ENCODE results near the gene GMPPB.

Gene GMPPB

GRCh38 chr3:49714728-49715550 is 8.8 kb downstream of the GMPPB start:
- H3K4me3 ChIP-seq (ENCODE audit: insufficient read depth, low read depth, low read length), result no peak overlapping the region
- H3K4me1 ChIP-seq (ENCODE audit: control insufficient read depth, insufficient read depth, low read length), result no peaks in the 10 kb centered on the region

GRCh38 chr3:49713336-49714105 is 10.2 kb downstream of the GMPPB start:
- Histone ChIP-seq H3K27me3 (ENCODE audit: control insufficient read depth, insufficient read depth, low read length, poor library complexity, severe bottlenecking) (no peaks in the 10 kb centered on the region), H3K36me3 (ENCODE audit: control insufficient read depth, insufficient read depth, low read length) (no peaks in the 10 kb centered on the region), H3K9me3 (ENCODE audit: control insufficient read depth, low read length) (no peaks in the 10 kb centered on the region), H3K27ac (ENCODE audit: insufficient read depth, low read depth, low read length, poor library complexity, severe bottlenecking) (no peak overlapping the region), H3K4me1 (ENCODE audit: control insufficient read depth, insufficient read depth, low read length) (no peaks in the 10 kb centered on the region), H3K4me3 (ENCODE audit: insufficient read depth, low read depth, low read length) (no peak overlapping the region)
- 96% methylated on average over 25 of the region's 25 CpGs for whole genome bisulfite sequencing, 2 experiments

More at GRCh38 chr3:49714728-49715550, 8.8 kb downstream of the GMPPB start:
- no peaks in the 10 kb centered on the region for H3K36me3 ChIP-seq (ENCODE audit: control insufficient read depth, insufficient read depth, low read length)
- no peaks in the 10 kb centered on the region for H3K27me3 ChIP-seq (ENCODE audit: control insufficient read depth, insufficient read depth, low read length, poor library complexity, severe bottlenecking)
- 91 to 92% methylated on average over 13 of the region's 13 CpGs for WGBS, 2 experiments
- no peak overlapping the region for H3K27ac ChIP-seq (ENCODE audit: insufficient read depth, low read depth, low read length, poor library complexity, severe bottlenecking)
- H3K9me3 ChIP-seq (ENCODE audit: control insufficient read depth, low read length), result no peaks in the 10 kb centered on the region

GRCh38 chr3:49712631-49713317 is 11.0 kb downstream of the GMPPB start:
- no peaks in the 10 kb centered on the region for H3K36me3 ChIP-seq (ENCODE audit: control insufficient read depth, insufficient read depth, low read length)
- H3K27ac ChIP-seq (ENCODE audit: insufficient read depth, low read depth, low read length, poor library complexity, severe bottlenecking), result no peak overlapping the region
- no peaks in the 10 kb centered on the region for H3K27me3 ChIP-seq (ENCODE audit: control insufficient read depth, insufficient read depth, low read length, poor library complexity, severe bottlenecking)
- H3K9me3 ChIP-seq (ENCODE audit: control insufficient read depth, low read length), result no peaks in the 10 kb centered on the region
- no peaks in the 10 kb centered on the region for H3K4me1 ChIP-seq (ENCODE audit: control insufficient read depth, insufficient read depth, low read length)
- H3K4me3 ChIP-seq (ENCODE audit: insufficient read depth, low read depth, low read length), result no peak overlapping the region
- WGBS, 2 experiments, result 80 to 83% methylated on average over 7 of the region's 7 CpGs

- WGBS, 2 experiments, result 95 to 96% methylated on average over 11 of the region's 11 CpGs
- no peaks in the 10 kb centered on the region for H3K36me3 ChIP-seq (ENCODE audit: control insufficient read depth, insufficient read depth, low read length)
- H3K27me3 ChIP-seq (ENCODE audit: control insufficient read depth, insufficient read depth, low read length, poor library complexity, severe bottlenecking), result no peaks in the 10 kb centered on the region
- no peak overlapping the region for H3K27ac ChIP-seq (ENCODE audit: insufficient read depth, low read depth, low read length, poor library complexity, severe bottlenecking)
- H3K4me1 ChIP-seq (ENCODE audit: control insufficient read depth, insufficient read depth, low read length), result no peaks in the 10 kb centered on the region
- H3K4me3 ChIP-seq (ENCODE audit: insufficient read depth, low read depth, low read length), result no peak overlapping the region
- H3K9me3 ChIP-seq (ENCODE audit: control insufficient read depth, low read length), result no peaks in the 10 kb centered on the region
These were observed 11.6 kb downstream of the GMPPB start for GRCh38 chr3:49712166-49712565.

GRCh38 chr3:49711489-49711888 is 12.3 kb downstream of the GMPPB start:
- no peaks in the 10 kb centered on the region for H3K27me3 ChIP-seq (ENCODE audit: control insufficient read depth, insufficient read depth, low read length, poor library complexity, severe bottlenecking)
- no peak overlapping the region for H3K4me3 ChIP-seq (ENCODE audit: insufficient read depth, low read depth, low read length)
- H3K27ac ChIP-seq (ENCODE audit: insufficient read depth, low read depth, low read length, poor library complexity, severe bottlenecking), result no peak overlapping the region
- H3K9me3 ChIP-seq (ENCODE audit: control insufficient read depth, low read length), result no peaks in the 10 kb centered on the region
- H3K36me3 ChIP-seq (ENCODE audit: control insufficient read depth, insufficient read depth, low read length), result no peaks in the 10 kb centered on the region
- WGBS, 2 experiments, result 91 to 94% methylated on average over 5 of the region's 5 CpGs
- H3K4me1 ChIP-seq (ENCODE audit: control insufficient read depth, insufficient read depth, low read length), result no peaks in the 10 kb centered on the region

- Histone ChIP-seq H3K36me3 (ENCODE audit: control insufficient read depth, insufficient read depth, low read length) (no peaks in the 10 kb centered on the region), H3K27ac (ENCODE audit: insufficient read depth, low read depth, low read length, poor library complexity, severe bottlenecking) (no peak overlapping the region), H3K27me3 (ENCODE audit: control insufficient read depth, insufficient read depth, low read length, poor library complexity, severe bottlenecking) (no peaks in the 10 kb centered on the region), H3K4me1 (ENCODE audit: control insufficient read depth, insufficient read depth, low read length) (no peaks in the 10 kb centered on the region), H3K9me3 (ENCODE audit: control insufficient read depth, low read length) (no peaks in the 10 kb centered on the region), H3K4me3 (ENCODE audit: insufficient read depth, low read depth, low read length) (no peak overlapping the region)
- 96% methylated on average over 7 to 8 of the region's 8 CpGs for WGBS, 2 experiments
These were observed 13.9 kb downstream of the GMPPB start for GRCh38 chr3:49709852-49710251.

GRCh38 chr3:49707113-49707480 is 16.7 kb downstream of the GMPPB start:
- H3K27ac ChIP-seq (ENCODE audit: insufficient read depth, low read depth, low read length, poor library complexity, severe bottlenecking), result no peak overlapping the region
- H3K27me3 ChIP-seq (ENCODE audit: control insufficient read depth, insufficient read depth, low read length, poor library complexity, severe bottlenecking), result no peaks in the 10 kb centered on the region
- 89 to 94% methylated on average over 4 of the region's 4 CpGs for WGBS, 2 experiments
- H3K4me1 ChIP-seq (ENCODE audit: control insufficient read depth, insufficient read depth, low read length), result no peaks in the 10 kb centered on the region
- no peak overlapping the region for H3K4me3 ChIP-seq (ENCODE audit: insufficient read depth, low read depth, low read length)
- no peaks in the 10 kb centered on the region for H3K9me3 ChIP-seq (ENCODE audit: control insufficient read depth, low read length)
- peaks cover 8% of the 10 kb centered on the region for H3K36me3 ChIP-seq (ENCODE audit: control insufficient read depth, insufficient read depth, low read length)

GRCh38 chr3:49706456-49707112 is 17.2 kb downstream of the GMPPB start:
- Histone ChIP-seq H3K4me3 (ENCODE audit: insufficient read depth, low read depth, low read length) (no peak overlapping the region), H3K27ac (ENCODE audit: insufficient read depth, low read depth, low read length, poor library complexity, severe bottlenecking) (no peak overlapping the region), H3K27me3 (ENCODE audit: control insufficient read depth, insufficient read depth, low read length, poor library complexity, severe bottlenecking) (no peaks in the 10 kb centered on the region), H3K4me1 (ENCODE audit: control insufficient read depth, insufficient read depth, low read length) (no peaks in the 10 kb centered on the region), H3K36me3 (ENCODE audit: control insufficient read depth, insufficient read depth, low read length) (peaks cover 8% of the 10 kb centered on the region), H3K9me3 (ENCODE audit: control insufficient read depth, low read length) (no peaks in the 10 kb centered on the region)
- WGBS, 2 experiments, result 93% methylated on average over 9 of the region's 9 CpGs

- H3K4me1 ChIP-seq (ENCODE audit: control insufficient read depth, insufficient read depth, low read length), result peaks cover 6% of the 10 kb centered on the region
- H3K36me3 ChIP-seq (ENCODE audit: control insufficient read depth, insufficient read depth, low read length), result peaks cover 8% of the 10 kb centered on the region
- H3K9me3 ChIP-seq (ENCODE audit: control insufficient read depth, low read length), result no peaks in the 10 kb centered on the region
- no peak overlapping the region for H3K27ac ChIP-seq (ENCODE audit: insufficient read depth, low read depth, low read length, poor library complexity, severe bottlenecking)
- no peak overlapping the region for H3K4me3 ChIP-seq (ENCODE audit: insufficient read depth, low read depth, low read length)
- WGBS, 2 experiments, result 93 to 94% methylated on average over 17 of the region's 17 CpGs
- H3K27me3 ChIP-seq (ENCODE audit: control insufficient read depth, insufficient read depth, low read length, poor library complexity, severe bottlenecking), result no peaks in the 10 kb centered on the region
These were observed 18.3 kb downstream of the GMPPB start for GRCh38 chr3:49705390-49705960.

Measured in ectodermal cell (in vitro differentiated cells).